ENCODE measurements around the gene HLA-DQA2. TPM values are rescaled to one million over a fixed set of nuclear protein-coding genes. Genes with fewer than 3 reads are reported as not detected.

Gene HLA-DQA2
- total and polyA plus RNA-seq, 2 of the 13 experiments (the other 11 are each of a cell fraction or from before 2014, with no cell fraction given): not detected

DNA sequence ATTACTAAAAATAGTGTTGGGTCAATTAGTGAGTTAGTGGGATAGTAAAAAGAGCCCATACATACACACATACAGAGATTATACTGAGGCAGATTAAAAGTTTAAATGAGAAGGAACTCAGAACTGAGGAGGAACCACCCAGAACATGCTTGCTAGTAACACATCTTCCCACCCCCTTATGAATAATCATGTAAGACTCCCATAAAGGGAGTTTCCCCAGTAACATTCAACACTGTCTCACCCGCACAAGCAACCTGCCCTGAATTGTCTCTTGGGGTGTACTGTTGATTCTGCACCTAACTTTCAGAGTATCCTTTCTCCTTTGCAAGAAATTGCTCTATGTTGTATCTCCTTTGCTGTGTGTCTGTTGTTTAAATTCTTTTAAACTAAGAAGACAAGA, 33.2 kb downstream of the HLA-DQA2 start (continued):
- TF ChIP-seq, protein P1, sequence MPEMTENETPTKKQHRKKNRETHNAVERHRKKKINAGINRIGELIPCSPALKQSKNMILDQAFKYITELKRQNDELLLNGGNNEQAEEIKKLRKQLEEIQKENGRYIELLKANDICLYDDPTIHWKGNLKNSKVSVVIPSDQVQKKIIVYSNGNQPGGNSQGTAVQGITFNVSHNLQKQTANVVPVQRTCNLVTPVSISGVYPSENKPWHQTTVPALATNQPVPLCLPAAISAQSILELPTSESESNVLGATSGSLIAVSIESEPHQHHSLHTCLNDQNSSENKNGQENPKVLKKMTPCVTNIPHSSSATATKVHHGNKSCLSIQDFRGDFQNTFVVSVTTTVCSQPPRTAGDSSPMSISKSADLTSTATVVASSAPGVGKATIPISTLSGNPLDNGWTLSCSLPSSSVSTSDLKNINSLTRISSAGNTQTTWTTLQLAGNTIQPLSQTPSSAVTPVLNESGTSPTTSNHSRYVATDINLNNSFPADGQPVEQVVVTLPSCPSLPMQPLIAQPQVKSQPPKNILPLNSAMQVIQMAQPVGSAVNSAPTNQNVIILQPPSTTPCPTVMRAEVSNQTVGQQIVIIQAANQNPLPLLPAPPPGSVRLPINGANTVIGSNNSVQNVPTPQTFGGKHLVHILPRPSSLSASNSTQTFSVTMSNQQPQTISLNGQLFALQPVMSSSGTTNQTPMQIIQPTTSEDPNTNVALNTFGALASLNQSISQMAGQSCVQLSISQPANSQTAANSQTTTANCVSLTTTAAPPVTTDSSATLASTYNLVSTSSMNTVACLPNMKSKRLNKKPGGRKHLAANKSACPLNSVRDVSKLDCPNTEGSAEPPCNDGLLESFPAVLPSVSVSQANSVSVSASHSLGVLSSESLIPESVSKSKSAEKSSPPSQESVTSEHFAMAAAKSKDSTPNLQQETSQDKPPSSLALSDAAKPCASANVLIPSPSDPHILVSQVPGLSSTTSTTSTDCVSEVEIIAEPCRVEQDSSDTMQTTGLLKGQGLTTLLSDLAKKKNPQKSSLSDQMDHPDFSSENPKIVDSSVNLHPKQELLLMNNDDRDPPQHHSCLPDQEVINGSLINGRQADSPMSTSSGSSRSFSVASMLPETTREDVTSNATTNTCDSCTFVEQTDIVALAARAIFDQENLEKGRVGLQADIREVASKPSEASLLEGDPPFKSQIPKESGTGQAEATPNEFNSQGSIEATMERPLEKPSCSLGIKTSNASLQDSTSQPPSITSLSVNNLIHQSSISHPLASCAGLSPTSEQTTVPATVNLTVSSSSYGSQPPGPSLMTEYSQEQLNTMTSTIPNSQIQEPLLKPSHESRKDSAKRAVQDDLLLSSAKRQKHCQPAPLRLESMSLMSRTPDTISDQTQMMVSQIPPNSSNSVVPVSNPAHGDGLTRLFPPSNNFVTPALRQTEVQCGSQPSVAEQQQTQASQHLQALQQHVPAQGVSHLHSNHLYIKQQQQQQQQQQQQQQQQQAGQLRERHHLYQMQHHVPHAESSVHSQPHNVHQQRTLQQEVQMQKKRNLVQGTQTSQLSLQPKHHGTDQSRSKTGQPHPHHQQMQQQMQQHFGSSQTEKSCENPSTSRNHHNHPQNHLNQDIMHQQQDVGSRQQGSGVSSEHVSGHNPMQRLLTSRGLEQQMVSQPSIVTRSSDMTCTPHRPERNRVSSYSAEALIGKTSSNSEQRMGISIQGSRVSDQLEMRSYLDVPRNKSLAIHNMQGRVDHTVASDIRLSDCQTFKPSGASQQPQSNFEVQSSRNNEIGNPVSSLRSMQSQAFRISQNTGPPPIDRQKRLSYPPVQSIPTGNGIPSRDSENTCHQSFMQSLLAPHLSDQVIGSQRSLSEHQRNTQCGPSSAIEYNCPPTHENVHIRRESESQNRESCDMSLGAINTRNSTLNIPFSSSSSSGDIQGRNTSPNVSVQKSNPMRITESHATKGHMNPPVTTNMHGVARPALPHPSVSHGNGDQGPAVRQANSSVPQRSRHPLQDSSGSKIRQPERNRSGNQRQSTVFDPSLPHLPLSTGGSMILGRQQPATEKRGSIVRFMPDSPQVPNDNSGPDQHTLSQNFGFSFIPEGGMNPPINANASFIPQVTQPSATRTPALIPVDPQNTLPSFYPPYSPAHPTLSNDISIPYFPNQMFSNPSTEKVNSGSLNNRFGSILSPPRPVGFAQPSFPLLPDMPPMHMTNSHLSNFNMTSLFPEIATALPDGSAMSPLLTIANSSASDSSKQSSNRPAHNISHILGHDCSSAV (CRISPR knock-in tag; IDR thresholded peaks at IDR 0.05; ENCODE audit: borderline replicate concordance): no peak

DNA sequence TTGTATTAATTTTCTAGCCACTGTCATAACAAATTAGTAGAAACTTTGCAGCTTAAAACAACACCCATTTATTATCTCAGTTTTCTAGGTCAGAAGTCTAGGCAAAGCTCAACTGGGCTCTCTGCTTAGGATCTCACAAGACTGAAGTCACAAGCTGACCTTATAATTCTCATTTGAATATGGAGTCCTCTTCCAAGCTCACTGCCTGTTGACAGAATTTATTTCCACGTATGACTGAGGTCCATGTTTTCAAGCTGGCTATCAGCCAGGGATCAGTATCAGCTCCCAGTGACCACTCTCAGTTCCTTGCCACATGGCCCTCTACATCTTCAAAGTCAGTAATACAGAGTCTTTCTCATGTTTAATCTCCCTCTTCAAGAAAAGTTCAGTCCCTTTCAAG, 33.9 kb downstream of the HLA-DQA2 start:
- WGBS (ENCODE audit: low lambda C conversion rate): 0% methylated on average over 1 of the region's 1 CpG
- intact Hi-C loops (cut with micrococcal nuclease; ENCODE audit: unreplicated experiment): no loop called here
- Histone ChIP-seq H3K9me3 (ENCODE audit: low read length) (no peaks in the 10 kb centered on the region), H2AFZ (ENCODE audit: low read length) (no peak overlapping the region), H3K36me3 (replicated peaks in 1 of 2; ENCODE audit: control insufficient read depth in 1 of 2, insufficient read depth in 2 of 2, low read length in 2 of 2) (no peaks in the 10 kb centered on the region), H3K79me2 (ENCODE audit: insufficient read depth, low read length) (no peaks in the 10 kb centered on the region), H3K9ac (ENCODE audit: insufficient read depth, low read depth, low read length) (no peak overlapping the region), H3K27ac (ENCODE audit: extremely low read length, insufficient read depth, low read length) (no peak overlapping the region), H3K4me1 (ENCODE audit: insufficient read depth, low read length) (no peaks in the 10 kb centered on the region), H3K27me3 (ENCODE audit: control insufficient read depth in 1 of 2, insufficient read depth in 2 of 2, low read length in 2 of 2) (peaks cover 0 to 8% of the 10 kb centered on the region in 2 experiments; a peak in 2 of 5 replicates), H3K4me3 (replicated peaks in 1 of 3; ENCODE audit: insufficient read depth in 1 of 3, low read depth in 2 of 3, low read length in 3 of 3) (no peak overlapping the region), H4K20me1 (ENCODE audit: insufficient read depth, low read length) (no peaks in the 10 kb centered on the region), H3K4me2 (ENCODE audit: low read depth, low read length) (no peak overlapping the region)
- BruUV-seq (replicated peaks): no TSS peak
- ChIA-PET POLR2A (no interaction called here), CTCF (ENCODE audit: low intra/inter-chr PET ratio, low total read pairs) (no interaction called here)
- DNase-seq (ENCODE audit: low spot score) (no peak), FAIRE-seq (no peak), ATAC-seq (no peak)
- in situ Hi-C loops (cut with HindIII; ENCODE audit: extremely low pct_ligation_motif_present, low pct_unique_long_range_greater_than_20kb): loop anchor here (25.0 kb wide), 1 partner anchor 688 kb away; no protein-coding TSS in a partner anchor
- TF ChIP-seq, protein P2, sequence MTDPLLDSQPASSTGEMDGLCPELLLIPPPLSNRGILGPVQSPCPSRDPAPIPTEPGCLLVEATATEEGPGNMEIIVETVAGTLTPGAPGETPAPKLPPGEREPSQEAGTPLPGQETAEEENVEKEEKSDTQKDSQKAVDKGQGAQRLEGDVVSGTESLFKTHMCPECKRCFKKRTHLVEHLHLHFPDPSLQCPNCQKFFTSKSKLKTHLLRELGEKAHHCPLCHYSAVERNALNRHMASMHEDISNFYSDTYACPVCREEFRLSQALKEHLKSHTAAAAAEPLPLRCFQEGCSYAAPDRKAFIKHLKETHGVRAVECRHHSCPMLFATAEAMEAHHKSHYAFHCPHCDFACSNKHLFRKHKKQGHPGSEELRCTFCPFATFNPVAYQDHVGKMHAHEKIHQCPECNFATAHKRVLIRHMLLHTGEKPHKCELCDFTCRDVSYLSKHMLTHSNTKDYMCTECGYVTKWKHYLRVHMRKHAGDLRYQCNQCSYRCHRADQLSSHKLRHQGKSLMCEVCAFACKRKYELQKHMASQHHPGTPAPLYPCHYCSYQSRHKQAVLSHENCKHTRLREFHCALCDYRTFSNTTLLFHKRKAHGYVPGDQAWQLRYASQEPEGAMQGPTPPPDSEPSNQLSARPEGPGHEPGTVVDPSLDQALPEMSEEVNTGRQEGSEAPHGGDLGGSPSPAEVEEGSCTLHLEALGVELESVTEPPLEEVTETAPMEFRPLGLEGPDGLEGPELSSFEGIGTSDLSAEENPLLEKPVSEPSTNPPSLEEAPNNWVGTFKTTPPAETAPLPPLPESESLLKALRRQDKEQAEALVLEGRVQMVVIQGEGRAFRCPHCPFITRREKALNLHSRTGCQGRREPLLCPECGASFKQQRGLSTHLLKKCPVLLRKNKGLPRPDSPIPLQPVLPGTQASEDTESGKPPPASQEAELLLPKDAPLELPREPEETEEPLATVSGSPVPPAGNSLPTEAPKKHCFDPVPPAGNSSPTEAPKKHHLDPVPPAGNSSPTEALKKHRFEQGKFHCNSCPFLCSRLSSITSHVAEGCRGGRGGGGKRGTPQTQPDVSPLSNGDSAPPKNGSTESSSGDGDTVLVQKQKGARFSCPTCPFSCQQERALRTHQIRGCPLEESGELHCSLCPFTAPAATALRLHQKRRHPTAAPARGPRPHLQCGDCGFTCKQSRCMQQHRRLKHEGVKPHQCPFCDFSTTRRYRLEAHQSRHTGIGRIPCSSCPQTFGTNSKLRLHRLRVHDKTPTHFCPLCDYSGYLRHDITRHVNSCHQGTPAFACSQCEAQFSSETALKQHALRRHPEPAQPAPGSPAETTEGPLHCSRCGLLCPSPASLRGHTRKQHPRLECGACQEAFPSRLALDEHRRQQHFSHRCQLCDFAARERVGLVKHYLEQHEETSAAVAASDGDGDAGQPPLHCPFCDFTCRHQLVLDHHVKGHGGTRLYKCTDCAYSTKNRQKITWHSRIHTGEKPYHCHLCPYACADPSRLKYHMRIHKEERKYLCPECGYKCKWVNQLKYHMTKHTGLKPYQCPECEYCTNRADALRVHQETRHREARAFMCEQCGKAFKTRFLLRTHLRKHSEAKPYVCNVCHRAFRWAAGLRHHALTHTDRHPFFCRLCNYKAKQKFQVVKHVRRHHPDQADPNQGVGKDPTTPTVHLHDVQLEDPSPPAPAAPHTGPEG (CRISPR knock-in tag; IDR thresholded peaks at IDR 0.05): no peak
- TF ChIP-seq, protein P3, sequence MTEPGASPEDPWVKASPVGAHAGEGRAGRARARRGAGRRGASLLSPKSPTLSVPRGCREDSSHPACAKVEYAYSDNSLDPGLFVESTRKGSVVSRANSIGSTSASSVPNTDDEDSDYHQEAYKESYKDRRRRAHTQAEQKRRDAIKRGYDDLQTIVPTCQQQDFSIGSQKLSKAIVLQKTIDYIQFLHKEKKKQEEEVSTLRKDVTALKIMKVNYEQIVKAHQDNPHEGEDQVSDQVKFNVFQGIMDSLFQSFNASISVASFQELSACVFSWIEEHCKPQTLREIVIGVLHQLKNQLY (CRISPR knock-in tag; IDR thresholded peaks at IDR 0.05): no peak
- TF ChIP-seq STAT5B (CRISPR knock-in tag; IDR thresholded peaks at IDR 0.05) (no peak), ZSCAN30 (CRISPR knock-in tag; IDR thresholded peaks at IDR 0.05) (no peak)
- TF ChIP-seq, protein P4, sequence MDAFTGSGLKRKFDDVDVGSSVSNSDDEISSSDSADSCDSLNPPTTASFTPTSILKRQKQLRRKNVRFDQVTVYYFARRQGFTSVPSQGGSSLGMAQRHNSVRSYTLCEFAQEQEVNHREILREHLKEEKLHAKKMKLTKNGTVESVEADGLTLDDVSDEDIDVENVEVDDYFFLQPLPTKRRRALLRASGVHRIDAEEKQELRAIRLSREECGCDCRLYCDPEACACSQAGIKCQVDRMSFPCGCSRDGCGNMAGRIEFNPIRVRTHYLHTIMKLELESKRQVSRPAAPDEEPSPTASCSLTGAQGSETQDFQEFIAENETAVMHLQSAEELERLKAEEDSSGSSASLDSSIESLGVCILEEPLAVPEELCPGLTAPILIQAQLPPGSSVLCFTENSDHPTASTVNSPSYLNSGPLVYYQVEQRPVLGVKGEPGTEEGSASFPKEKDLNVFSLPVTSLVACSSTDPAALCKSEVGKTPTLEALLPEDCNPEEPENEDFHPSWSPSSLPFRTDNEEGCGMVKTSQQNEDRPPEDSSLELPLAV (CRISPR knock-in tag; conservative IDR thresholded peaks at IDR 0.05; ENCODE audit: low read depth): no peak

Data from HepG2 (cell line).